ENCODE data around the gene GPC3.

DNA sequence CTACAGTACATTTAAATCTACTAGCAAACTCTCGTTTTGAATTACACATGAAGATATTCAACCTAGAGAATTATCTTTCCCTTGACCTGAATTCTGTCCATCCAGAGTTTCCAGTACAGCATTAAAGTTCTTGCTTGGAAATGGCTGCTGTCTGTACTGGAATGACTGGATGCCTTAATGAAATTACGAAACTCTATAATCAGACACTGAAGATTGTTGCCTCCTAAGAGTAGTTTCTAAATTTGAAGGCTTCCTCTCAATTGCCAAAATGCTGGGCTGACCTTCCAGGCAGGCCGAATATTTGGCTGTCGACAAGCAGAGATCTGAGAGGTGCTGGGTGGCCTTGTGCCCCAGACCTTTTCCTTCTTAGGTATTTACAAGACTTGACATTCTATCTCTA is 355.0 kb downstream of the GPC3 start:
- TF ChIP-seq, protein P1, sequence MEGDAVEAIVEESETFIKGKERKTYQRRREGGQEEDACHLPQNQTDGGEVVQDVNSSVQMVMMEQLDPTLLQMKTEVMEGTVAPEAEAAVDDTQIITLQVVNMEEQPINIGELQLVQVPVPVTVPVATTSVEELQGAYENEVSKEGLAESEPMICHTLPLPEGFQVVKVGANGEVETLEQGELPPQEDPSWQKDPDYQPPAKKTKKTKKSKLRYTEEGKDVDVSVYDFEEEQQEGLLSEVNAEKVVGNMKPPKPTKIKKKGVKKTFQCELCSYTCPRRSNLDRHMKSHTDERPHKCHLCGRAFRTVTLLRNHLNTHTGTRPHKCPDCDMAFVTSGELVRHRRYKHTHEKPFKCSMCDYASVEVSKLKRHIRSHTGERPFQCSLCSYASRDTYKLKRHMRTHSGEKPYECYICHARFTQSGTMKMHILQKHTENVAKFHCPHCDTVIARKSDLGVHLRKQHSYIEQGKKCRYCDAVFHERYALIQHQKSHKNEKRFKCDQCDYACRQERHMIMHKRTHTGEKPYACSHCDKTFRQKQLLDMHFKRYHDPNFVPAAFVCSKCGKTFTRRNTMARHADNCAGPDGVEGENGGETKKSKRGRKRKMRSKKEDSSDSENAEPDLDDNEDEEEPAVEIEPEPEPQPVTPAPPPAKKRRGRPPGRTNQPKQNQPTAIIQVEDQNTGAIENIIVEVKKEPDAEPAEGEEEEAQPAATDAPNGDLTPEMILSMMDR (IDR thresholded peaks at IDR 0.05): no peak
- no peak for TF ChIP-seq POLR2A (IDR thresholded peaks at IDR 0.05)

Data from right lobe of liver (tissue), 4 donors.